B cell (primary cell): ENCODE measurements around the gene EFNA2. TPM values are rescaled to one million over a fixed set of nuclear protein-coding genes. Genes with fewer than 3 reads are reported as not detected.

Source experiments
- ATAC-seq: fragments of 200-7000 bp; cut with Tn5 transposase; one replicate; pipeline ENCODE4 v1.10.0; 2021; ENCODE audit warnings: low read depth, mild to moderate bottlenecking, moderate number of reproducible peaks, moderate library complexity
- CTCF ChIA-PET: fragments of 350-600 bp; sonication (Branson Sonifier 250); formaldehyde crosslinking; loops from one replicate; lab custom pipeline; 2021; ENCODE audit warnings: antibody characterized with exemption, inconsistent platforms; lab: Charles Lee
- POLR2A ChIA-PET: fragments of 350-600 bp; sonication (Branson Sonifier 250); formaldehyde crosslinking; loops from one replicate; lab custom pipeline; 2021; ENCODE audit warnings: antibody characterized with exemption; lab: Charles Lee
- DNase-seq: peaks from one replicate; pipeline ENCODE4 v3.0.0; 2013
- H2AFZ ChIP-seq: 2 replicates; pipeline ENCODE4 v1.6.1; 2012; ENCODE audit warnings: mild to moderate bottlenecking, low read depth, low read length; ENCODE audit not compliant: insufficient read depth, poor library complexity, severe bottlenecking
- H3K27ac ChIP-seq, 2 donors: 1 replicate in 1 of 2; 2 replicates in 1 of 2; pipeline ENCODE4 v1.5.1; 2012 to 2013; ENCODE audit warnings: low read length in 2 of 2, mild to moderate bottlenecking in 2 of 2, moderate library complexity in 1 of 2
- H3K27me3 ChIP-seq, 4 experiments: fragments of 200-600 bp in 1 of 4; sonication (generic) in 1 of 4; replicated peaks in 1 of 4; 1 replicate in 2 of 4; 2 replicates in 2 of 4; pipeline versions ENCODE4 v1.6.1 to v1.7.0; 2013 to 2016; ENCODE audit warnings: low read length in 3 of 4, mild to moderate bottlenecking in 2 of 4, mixed read lengths in 1 of 4, moderate library complexity in 1 of 4; ENCODE audit not compliant: insufficient read depth in 4 of 4, control insufficient read depth in 3 of 4; ENCODE audit errors: control extremely low read depth in 1 of 4
- H3K36me3 ChIP-seq, 2 experiments: replicated peaks in 1 of 2; 1 replicate in 1 of 2; 2 replicates in 1 of 2; pipeline versions ENCODE4 v1.6.1 to v1.7.1; 2013; ENCODE audit warnings: low read length in 1 of 2; ENCODE audit not compliant: insufficient read depth in 2 of 2, control insufficient read depth in 1 of 2; ENCODE audit errors: control extremely low read depth in 1 of 2, extremely low read depth in 1 of 2
- H3K4me1 ChIP-seq, 2 donors: fragments of 200-600 bp in 1 of 2; sonication (generic) in 1 of 2; 1 replicate in 1 of 2; 2 replicates in 1 of 2; pipeline versions ENCODE4 v1.5.1 to v1.6.1; 2013 to 2017; ENCODE audit warnings: low read length in 2 of 2; ENCODE audit not compliant: control insufficient read depth in 2 of 2, insufficient read depth in 2 of 2
- H3K4me2 ChIP-seq: replicated peaks from 2 replicates; pipeline ENCODE3; 2012; ENCODE audit warnings: mild to moderate bottlenecking, low read depth, low read length; ENCODE audit not compliant: poor library complexity, severe bottlenecking
- H3K4me3 ChIP-seq, 5 experiments: fragments of 200-600 bp in 1 of 5; sonication (generic) in 1 of 5; 1 replicate in 3 of 5; 2 replicates in 2 of 5; pipeline versions ENCODE4 v1.5.1 to v1.7.0; 2011 to 2016; ENCODE audit warnings: low read length in 4 of 5, mild to moderate bottlenecking in 4 of 5, low read depth in 2 of 5, control low read depth in 1 of 5, moderate library complexity in 1 of 5; ENCODE audit not compliant: insufficient read depth in 1 of 5; ENCODE audit errors: control extremely low read depth in 1 of 5, extremely low read depth in 1 of 5
- H3K79me2 ChIP-seq: fragments of 200-600 bp; sonication (generic); one replicate; pipeline ENCODE4 v1.6.0; 2016; ENCODE audit warnings: low read length; ENCODE audit not compliant: control insufficient read depth, insufficient read depth
- H3K9ac ChIP-seq: fragments of 200-600 bp; sonication (generic); 2 replicates; pipeline ENCODE4 v1.6.1; 2017; ENCODE audit warnings: mild to moderate bottlenecking, low read length, moderate library complexity
- H3K9me3 ChIP-seq, 3 donors: one replicate each; pipeline versions ENCODE4 v1.6.1 to v1.7.1; 2013; ENCODE audit warnings: low read length in 2 of 3; ENCODE audit not compliant: control insufficient read depth in 2 of 3, insufficient read depth in 1 of 3; ENCODE audit errors: control extremely low read depth in 1 of 3
- H4K20me1 ChIP-seq: 2 replicates; pipeline ENCODE4 v1.6.0; 2012; ENCODE audit warnings: mild to moderate bottlenecking, low read length; ENCODE audit not compliant: insufficient read depth, control insufficient read depth, poor library complexity, severe bottlenecking
- H3K27ac Mint-ChIP-seq: one replicate; pipeline ENCODE4 v1.8.0; 2021; ENCODE audit warnings: mixed read lengths
- H3K27me3 Mint-ChIP-seq: one replicate; pipeline ENCODE4 v1.8.0; 2021; ENCODE audit warnings: mixed read lengths
- H3K4me1 Mint-ChIP-seq: one replicate; pipeline ENCODE4 v1.8.0; 2021; ENCODE audit warnings: mixed read lengths
- H3K4me3 Mint-ChIP-seq: one replicate; pipeline ENCODE4 v1.8.0; 2021; ENCODE audit warnings: mixed read lengths
- H3K9me3 Mint-ChIP-seq: one replicate; pipeline ENCODE4 v1.8.0; 2022; ENCODE audit warnings: mixed read lengths; ENCODE audit not compliant: insufficient read depth
- CTCF ChIP-seq: fragments of 200-600 bp; IDR thresholded peaks from one replicate; pipeline ENCODE4 v1.8.0; 2022; ENCODE audit warnings: antibody characterized with exemption, mild to moderate bottlenecking
- EZH2 ChIP-seq: IDR thresholded peaks from 2 replicates; pipeline ENCODE4 v1.6.1; 2012; ENCODE audit warnings: borderline replicate concordance, low read depth, mild to moderate bottlenecking, moderate library complexity, low read length; ENCODE audit not compliant: insufficient read depth, poor library complexity, severe bottlenecking
- WGBS: methylation state at CpG from one replicate; pipeline ENCODE4 v1.1.5; 2013; ENCODE audit warnings: missing lambda C conversion rate; ENCODE audit not compliant: insufficient coverage; 5-methylcytosine and 5-hydroxymethylcytosine counted together
- intact Hi-C: fragments of 100-400 bp; cut with micrococcal nuclease; formaldehyde crosslinking; loops from one replicate; pipeline ENCODE4 v1.10.0; 2022
- polyA plus RNA-seq: library from polyadenylated mRNA; depleted of rRNA; stranded (reverse); fragments of >200 nt; gene quantifications from 2 replicates; pipeline ENCODE4 v1.2.3, GENCODE V29; 2012
- total RNA-seq, 2 donors: library from RNA; stranded (reverse); fragments of 120-200 nt in 1 of 2; gene quantifications; 1 replicate in 1 of 2; 2 replicates in 1 of 2; pipeline versions ENCODE4 v1.2.3 to v1.2.4, GENCODE V29; 2013 to 2022

Gene EFNA2
- total and polyA plus RNA-seq, 2 donors (not counting 1 experiment from before 2014, with no cell fraction given), result not detected

- H3K4me3 Mint-ChIP-seq, result no peak overlapping the region
- ATAC-seq (peak; percentile 29), DNase-seq (peak; percentile 37)
- Histone ChIP-seq H2AFZ (no peak overlapping the region), H3K27me3 (peaks cover 0 to 84% (median 22%) of the 10 kb centered on the region in 4 experiments), H3K4me3 (no peak overlapping the region), H3K36me3 (no peaks in the 10 kb centered on the region), H3K4me2 (peak overlapping the region; percentile 44), H3K9me3 (peaks cover 0 to 8% (median 0%) of the 10 kb centered on the region in 3 donors), H3K79me2 (no peaks in the 10 kb centered on the region), H3K4me1 (peaks cover 15 to 26% of the 10 kb centered on the region in 2 donors), H4K20me1 (no peaks in the 10 kb centered on the region), H3K27ac (no peak overlapping the region), H3K9ac (no peak overlapping the region)
- H3K4me1 Mint-ChIP-seq, result peaks cover 8% of the 10 kb centered on the region
- WGBS, result 65% methylated on average over 20 of the region's 25 CpGs
- H3K27ac Mint-ChIP-seq, result no peak overlapping the region
- CTCF ChIA-PET, result interaction anchor here (0.6 kb wide), 1 partner anchor 46 kb away, joined by 4 read pairs; no protein-coding TSS in a partner anchor
- H3K9me3 Mint-ChIP-seq, result no peaks in the 10 kb centered on the region
- intact Hi-C loops, result no loop called here
- H3K27me3 Mint-ChIP-seq, result peaks cover 20% of the 10 kb centered on the region
- POLR2A ChIA-PET, result interaction anchor here (0.6 kb wide), 1 partner anchor 14 kb away, joined by 3 read pairs; no protein-coding TSS in a partner anchor
- TF ChIP-seq EZH2, result no peak
- no peak for TF ChIP-seq CTCF
Measured at GRCh38 chr19:1291761-1292418, 6.2 kb downstream of the EFNA2 start.
